ENCODE results near the gene PEAK1.
"Not testable (repeated sequence)": the region's sequence is repeated elsewhere in the genome, so short reads cannot be mapped to it uniquely, and the experiment has no call there.

Gene PEAK1

DNA sequence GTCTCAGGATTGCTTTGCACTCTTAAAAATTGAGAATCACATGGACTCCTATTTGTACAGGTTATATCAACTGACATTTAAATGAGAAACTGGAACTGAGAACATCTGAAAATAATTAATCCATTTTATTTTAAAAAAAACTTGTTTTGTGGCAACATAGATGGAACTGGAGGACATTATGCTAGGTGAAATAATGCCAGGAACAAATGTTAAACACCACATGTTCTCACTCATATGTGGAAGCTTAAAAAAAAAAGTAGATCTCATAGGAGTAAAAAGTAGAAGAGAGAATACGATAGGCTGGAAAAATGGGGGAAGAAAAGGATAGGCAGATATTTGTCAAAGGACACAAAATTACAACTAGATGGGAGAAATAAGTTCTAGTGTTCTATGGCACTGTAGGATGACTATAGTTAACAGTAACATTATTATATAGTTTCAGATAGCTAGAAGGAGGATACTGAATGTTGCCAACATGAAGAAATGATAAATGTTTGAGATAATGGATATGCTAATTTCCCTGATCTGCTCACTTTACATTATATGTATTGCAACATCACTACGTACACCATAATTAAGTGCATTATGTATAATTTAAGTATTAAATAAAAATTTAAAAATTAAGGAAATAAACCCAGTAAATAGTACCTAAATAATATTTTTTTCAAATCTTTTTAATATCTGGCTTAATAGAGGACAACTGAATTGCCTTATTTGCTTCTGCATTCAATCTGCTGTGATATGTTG is 248.5 kb downstream of the PEAK1 start:
- DNase-seq (ENCODE audit: low read depth), result no peak

DNA sequence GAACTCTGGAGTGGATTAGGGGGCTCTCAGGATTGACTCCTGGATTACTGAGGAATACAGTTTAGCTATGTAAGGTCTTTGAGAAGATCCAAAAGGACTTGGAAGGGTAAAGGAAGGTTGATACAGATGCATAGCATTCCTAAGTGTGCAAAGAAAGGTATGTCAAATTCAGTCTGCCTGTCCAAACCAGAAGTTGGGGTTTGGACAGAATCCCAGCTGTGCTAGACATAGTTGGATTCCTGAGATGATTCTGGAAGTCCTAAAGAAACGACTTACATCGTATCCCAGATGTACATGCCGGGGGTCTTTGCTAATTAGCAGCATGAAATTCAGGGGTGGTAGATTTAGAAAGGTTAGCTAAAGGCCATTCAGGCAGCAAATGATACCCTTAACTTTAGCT is 251.3 kb downstream of the PEAK1 start:
- no peak for DNase-seq (ENCODE audit: low read depth)

DNA sequence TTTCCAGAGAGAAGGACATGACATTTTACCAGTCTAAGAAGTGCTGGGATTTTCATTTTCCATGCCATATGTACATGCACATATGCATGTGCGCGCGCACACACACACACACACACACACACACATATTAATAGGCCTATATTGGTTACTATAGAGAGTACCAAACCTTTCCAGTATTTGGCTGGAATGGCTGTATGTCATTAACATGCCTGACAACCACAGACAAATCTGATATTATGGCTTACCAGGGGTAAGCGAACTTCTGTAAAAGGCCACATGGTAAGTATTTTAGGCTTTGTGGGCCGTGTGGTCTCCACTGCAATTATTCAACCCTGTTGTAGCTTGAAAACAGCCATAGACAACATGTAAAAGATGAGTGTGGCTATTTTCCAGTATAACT is 251.8 kb downstream of the PEAK1 start:
- no peak for DNase-seq (ENCODE audit: low read depth)

DNA sequence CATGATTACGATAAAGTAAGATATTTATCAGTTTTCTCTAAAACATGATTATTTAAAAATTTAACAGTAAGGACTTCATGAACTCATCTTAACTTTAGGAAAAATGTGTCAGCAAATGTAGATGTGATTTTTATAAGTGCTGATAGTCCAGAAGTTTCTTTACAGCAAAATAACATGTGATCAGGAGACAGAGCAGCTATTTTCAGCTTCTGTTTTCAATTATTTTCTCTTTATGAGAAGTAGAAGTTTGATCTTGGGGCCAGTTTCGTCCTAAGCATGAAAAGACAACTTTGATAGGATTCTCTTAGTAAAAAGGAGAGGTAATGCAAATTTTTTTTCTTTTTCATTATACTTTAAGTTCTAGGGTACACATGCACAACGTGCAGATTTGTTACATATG is 252.5 kb downstream of the PEAK1 start:
- DNase-seq (ENCODE audit: low read depth), result no peak

DNA sequence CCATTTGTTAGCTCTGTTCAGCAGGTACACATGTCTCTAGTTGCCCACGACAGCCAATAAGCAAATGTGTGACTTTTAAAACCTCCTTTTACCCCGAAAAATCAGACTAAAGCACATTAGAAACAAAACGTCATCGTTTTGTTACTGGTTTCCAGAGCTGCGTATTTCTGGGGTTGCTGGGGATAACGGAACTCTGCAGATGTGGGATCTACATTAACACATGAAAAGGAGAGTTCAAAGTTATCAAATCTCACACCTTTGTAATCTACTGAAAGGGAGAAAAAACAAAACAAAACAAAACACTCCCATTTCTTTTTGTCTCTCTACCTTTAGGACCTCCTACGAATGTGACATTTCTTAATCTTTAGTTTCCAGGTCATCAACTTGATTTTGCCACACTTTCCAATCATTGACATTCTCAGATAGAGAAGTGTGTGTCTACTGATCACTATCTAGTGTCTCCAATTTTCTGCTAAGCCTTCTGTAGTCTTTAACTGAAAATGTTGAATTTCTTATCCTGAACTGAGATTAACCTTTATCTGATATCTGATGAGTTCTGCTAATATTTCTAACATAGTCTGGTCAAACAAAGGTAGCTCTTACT is 256.0 kb downstream of the PEAK1 start:
- no peak for DNase-seq (ENCODE audit: low read depth)

DNA sequence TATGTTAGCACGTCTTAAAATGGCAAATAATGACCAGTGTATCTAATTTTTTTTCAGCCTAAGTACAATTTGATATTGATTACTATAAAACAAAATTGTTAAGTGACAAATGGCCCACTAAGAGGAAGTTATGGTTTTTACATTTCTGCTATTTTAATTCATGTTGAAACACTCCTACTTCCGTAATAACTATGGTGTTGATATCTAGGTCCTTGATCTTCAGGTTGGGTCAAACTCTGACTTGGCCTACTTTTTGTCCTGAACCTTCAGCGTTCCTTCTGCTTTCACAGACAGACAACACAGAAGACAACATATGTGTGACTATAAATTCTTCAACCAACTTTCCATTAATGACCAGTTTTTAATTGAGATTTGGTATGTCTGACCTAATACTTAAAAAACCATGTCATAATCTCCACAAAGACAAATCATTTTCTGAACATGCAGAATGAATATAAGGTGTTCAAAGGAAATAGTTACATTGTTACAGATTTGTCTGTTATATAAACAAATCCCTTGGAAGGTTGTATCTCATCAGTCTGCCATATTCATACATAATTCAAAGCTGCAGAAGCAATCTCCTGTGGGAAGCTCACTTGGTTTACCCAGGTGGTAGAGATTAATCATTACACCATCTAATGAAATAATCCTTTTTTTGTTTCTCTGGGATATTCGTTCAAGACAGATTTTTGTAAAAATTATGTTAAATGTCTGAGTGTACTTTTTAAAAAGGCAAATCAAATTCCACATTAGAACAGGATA is 256.9 kb downstream of the PEAK1 start:
- no peak for DNase-seq (ENCODE audit: low read depth)

DNA sequence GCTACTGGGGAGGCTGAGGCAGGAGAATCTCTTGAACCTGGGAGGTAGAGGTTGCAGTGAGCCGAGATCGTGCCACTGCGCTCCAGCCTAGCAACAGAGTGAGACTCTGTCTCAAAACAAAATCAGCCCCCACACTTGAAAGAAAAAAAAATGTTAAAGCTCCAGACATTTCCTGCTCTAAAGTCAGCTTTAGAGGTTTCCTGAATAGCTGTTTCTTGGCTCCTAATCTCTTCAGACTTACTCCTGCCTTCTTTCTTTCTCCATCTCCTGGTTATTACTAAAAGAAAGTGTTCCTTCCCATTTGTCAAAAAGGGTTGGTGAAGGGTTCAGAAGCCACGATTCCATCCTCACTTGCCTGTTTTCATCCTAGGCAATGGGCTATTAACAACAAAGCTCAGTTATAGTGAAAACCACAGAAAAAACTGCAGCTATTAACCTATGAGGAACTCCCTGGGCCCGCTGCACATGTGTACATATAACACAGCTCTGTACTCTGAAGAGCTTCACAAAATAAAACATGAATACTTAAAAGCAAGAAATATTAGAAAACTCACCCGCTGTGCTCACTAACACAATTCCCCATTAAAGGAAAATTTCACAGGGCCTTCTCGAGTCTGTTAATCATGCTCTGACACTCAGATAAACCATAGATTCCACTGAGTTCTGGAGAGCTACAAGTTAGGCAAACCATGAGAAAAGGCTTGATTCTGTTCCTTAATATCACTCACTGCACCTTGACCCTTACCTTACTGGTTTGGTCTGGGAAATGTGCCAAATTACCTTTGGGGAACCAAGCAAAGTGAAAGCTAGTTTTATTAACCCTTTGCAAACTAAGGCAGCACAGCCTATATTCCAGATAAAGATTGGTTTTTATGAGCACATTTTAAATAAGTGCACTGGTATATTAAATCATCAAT is 259.1 kb downstream of the PEAK1 start:
- DNase-seq (ENCODE audit: low read depth), result no peak

DNA sequence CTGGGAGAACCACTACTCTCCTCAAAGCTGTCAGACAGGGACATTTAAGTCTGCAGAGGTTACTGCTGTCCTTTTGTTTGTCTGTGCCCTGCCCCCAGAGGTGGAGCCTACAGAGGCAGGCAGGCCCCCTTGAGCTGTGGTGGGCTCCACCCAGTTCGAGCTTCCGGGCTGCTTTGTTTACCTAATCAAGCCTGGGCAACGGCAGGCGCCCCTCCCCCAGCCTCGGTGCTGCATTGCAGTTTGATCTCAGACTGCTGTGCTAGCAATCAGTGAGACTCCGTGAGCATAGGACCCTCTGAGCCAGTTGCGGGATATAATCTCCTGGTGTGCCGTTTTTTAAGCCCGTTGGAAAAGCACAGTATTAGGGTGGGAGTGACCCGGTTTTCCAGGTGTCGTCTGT is 263.9 kb downstream of the PEAK1 start:
- not testable (repeated sequence) for DNase-seq (ENCODE audit: low read depth)

DNA sequence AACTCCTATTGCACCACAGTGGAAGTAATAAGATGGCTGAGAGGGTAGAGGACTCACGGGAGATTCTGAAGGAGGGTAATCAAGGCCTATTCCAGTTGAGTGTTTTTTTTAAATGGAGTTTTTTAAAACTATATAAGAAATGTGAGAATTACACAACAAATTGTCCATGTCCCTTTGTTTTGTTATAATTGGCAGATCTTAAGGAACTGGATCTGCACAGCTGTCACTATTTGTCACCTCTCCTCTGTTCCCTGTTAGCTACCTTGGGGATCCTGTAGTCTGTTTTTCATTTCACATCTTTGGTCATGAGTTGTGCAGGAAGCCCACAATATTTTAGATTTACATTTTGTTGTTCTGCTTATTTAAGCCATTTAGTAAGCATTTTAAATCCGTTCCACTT is 271.7 kb downstream of the PEAK1 start:
- DNase-seq (ENCODE audit: low read depth), result no peak

DNA sequence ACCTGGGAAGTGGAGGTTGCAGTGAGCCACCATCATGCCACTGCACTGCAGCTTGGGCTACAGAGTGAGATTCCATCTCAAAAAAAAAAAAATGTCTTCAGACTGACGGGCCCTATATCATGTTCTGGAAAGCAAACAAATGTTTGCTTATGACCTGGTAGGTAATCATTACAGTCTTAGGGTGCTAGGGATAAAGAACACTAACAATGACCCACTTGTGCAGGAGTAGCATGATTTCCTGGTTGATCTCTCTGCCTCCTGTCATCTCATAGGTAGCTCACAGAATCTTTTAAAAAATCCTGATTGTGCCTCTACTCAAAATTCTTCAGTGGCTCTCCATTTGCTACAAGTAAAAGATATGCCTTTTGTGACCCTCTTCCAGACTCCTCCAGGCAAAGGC is 274.5 kb downstream of the PEAK1 start:
- DNase-seq (ENCODE audit: low read depth), result no peak

DNA sequence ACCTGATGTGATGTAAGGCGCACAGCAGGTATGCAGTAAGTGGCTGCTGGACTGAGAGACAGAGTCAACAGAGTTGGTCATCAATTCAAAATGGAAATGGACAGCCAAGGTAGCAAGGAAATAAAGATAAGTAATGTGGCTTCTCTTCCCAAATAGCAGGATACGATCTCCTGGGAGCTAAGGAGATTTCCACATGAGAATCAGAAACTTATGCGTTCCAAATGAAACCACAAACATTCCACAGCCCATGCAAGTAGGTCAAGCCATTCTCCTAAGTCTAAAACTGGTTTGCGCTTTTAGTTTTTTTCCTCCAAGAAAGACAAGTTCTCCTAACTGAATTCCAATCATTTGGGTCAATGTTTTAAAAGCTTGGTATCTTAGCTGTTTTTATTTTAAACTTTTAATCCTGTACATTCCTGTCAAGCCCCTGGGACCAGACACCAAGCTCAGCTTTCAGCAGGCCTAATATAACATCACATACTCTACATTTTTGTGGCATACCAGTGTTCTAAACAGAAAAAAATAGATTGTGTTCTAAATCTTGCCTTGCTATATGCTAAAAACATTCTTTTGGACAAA is 275.3 kb downstream of the PEAK1 start:
- no peak for DNase-seq (ENCODE audit: low read depth)

DNA sequence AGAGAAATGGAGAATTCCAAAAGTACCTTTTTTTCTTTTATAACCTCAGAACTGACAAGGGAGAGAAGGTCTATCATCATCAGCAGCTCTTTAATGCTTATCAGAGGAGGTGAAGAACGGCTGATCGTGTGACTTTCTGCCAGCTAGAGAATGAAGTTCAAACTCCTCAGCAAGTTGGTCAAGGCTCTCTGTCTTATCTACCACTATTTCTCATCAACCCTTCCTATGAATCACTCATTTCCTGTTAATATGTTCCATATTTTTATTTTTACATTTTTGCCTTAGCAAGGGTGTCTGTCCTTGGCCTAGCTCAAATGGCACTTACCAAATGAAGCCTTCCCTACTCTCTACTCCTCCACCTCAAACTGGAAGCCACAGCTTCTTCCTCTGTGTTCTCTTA is 275.9 kb downstream of the PEAK1 start:
- no peak for DNase-seq (ENCODE audit: low read depth)

DNA sequence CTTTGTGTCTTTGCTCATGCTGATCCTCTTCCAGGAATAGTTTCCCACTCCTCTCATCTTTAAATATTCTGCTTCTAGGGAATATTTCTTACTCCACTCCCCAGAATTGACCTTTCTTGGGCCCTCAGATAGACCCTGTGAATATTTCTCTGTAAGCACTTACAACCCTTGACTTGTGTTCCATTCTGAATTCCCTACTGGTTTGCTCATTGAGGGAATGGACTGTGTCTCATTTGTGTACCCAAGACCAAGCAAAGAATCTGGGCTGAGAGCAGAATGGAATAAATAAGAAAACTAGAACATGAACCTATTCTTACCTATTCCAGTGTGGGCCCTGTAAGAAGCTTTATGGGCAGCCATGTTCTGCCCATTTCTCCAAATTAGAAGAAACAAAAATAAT is 276.3 kb downstream of the PEAK1 start:
- DNase-seq (ENCODE audit: low read depth), result no peak

DNA sequence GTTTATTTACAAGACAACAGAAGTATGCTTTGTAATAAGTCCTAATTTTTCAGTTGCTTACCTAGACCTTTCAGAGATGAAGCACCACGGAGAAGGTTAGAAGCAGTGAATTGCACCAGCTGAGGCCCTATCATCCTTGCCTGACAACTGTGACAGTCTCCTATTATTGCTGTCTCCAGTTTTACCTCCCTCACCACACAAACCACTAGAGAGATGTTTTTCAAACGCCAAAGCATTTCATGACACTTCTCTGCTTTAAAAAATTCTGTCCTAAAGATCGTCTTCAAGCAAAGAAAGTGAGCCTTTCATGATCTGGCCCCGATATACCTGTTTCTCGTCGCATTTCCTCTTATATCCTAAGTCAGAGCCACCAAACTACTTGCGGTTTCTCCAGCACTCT is 276.7 kb downstream of the PEAK1 start:
- DNase-seq (ENCODE audit: low read depth), result no peak

DNA sequence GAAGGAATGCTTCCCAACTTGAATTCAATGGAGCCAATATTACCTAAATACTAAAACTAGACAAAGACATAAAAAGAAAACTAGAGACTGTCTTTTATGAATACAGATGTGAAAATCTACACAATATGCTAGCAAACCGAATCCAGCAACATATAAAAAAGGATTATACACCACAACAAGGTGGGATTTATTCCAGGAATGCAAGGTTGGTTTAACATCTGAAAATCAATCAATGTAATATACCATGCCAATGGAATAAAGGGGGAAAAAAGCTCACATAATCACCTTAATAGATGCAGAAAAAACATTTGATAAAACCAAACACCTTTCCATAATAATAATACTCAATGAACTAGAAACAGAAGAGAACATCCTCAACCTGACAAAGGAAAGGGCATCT is 279.7 kb downstream of the PEAK1 start:
- no peak for DNase-seq (ENCODE audit: low read depth)

DNA sequence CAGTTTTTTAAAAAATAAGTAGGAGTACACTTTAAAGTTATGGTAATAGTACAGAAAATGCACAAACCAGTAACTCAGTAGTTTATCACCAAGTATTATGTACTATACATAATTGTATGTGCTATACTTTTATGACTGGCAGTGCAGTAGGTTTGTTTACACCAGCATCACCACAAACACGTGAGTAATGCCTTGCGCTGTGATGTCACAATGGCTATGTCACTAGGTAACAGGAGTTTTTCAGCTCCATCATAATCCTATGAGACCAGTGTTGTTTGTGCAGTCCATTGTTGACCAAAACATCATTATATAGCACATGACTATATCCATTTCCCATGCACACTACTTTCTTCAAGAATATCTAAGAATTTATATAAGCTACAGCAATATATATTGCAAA is 280.6 kb downstream of the PEAK1 start:
- no peak for DNase-seq (ENCODE audit: low read depth)

DNA sequence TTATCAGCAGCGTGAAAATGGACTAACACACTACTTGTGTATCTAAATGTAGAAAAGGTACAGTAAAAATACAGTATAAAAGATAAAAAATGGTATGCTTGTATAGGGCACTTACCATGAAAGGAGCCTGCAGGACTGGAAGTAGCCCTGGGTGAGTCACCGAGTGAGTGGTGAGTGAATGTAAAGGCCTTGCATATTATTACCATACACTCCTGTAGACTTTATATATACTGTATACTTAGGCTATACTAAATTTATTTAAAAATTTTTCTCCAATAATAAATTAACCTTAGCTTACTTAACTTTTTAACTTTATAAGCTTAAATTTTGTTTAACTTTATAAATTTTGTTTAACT is 281.8 kb downstream of the PEAK1 start:
- no peak for DNase-seq (ENCODE audit: low read depth)

DNA sequence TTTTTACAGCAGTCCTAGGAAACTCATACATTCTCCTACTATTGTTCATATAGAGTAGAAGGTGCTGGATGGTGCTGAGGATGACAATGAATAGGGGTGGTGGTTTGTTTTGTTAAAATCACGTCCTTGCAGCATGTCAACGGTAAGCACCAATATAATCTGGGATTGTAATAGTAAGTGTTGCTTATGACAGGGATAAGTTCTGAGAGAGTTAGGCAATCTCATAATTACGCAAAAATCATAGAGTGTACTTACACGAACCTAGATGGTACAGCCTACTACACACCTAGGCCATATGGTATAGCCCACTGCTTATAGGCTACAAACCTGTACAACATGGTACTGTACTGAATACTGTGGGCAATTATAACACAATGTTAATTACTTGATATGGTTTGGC is 284.7 kb downstream of the PEAK1 start:
- DNase-seq (ENCODE audit: low read depth), result no peak

DNA sequence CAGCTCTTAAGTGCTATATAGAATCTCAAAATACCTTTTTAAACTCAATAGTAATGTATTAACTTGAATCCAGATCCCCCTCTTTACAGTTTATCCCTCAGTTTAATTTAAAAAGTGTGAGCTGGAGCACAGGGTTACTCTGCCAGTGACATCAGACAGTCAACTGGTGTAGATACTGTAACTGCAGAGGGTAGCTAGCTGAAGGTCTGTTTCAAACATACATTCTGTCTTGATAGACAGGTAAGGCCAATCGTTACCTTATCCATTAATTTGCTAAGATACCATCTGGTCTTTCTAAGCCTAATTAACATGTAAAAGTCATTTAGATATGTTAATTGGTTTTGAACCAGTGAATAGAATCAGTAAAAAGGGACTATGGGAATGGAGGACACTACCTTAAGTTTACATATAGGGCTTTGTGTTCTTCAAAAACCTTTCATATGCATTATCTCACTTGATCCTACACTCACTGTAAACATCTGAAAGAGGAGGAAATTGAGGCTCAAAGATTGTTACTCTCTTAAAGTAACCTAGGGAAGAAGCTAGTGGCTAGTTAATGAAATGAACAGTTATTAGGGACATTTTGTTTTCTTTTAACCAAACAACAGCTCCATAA is 289.5 kb downstream of the PEAK1 start:
- DNase-seq (ENCODE audit: low read depth), result no peak

DNA sequence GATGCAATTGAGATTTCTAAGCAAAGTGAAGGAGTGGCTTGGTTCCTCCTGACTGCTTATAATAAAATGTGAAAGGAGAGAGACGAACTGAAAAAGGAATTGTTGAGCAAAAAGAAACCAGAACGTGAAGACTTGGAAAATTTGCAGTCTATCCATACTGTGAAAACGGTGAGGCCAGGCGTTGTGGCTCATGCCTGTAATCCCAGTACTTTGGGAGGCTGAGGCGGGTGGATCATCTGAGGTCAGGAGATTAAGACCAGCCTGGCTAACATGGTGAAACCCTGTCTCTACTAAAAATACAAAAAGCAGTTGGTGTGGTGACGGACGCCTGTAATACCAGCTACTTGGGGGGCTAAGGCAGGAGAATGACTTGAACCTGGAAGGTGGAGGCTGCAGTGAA is 292.3 kb downstream of the PEAK1 start:
- DNase-seq (ENCODE audit: low read depth), result no peak

DNA sequence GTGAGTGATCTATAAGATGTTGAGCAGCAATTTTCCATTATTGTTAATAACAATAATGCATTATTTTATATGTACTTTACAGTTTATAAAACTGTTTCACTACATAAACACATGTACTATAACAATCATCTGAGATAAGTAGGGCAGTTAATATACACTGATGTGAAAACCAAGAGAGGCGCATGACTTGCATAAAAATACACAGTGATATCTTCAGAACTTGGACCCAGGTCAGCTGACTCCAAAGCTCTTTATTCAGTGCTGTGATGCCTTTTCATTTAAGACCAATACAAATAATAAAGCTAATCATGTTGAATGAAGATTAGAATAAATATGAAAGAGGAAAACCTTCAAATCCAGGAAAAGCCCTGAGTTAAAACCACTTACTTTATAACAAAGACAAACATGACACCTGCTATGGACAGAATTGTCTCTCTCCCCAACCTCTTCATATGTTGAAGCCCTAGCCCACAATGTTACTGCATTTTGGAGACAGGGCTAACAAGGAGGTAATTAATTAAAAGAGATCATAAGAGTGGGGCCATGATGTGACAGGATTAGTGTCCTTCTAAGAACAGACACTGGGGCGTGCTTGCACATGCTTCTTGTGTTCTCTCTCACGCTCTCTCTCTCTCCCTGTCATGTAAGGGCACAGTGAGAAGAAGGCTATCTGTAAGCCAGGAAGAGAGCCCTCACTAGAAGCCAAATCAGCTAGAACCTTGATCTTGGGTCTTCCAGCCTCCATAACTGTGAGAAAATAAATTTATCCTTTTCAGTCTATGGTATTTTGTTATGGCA is 293.2 kb downstream of the PEAK1 start:
- no peak for DNase-seq (ENCODE audit: low read depth)
